ENCODE results near the gene MAT1A.

Gene MAT1A

DNA sequence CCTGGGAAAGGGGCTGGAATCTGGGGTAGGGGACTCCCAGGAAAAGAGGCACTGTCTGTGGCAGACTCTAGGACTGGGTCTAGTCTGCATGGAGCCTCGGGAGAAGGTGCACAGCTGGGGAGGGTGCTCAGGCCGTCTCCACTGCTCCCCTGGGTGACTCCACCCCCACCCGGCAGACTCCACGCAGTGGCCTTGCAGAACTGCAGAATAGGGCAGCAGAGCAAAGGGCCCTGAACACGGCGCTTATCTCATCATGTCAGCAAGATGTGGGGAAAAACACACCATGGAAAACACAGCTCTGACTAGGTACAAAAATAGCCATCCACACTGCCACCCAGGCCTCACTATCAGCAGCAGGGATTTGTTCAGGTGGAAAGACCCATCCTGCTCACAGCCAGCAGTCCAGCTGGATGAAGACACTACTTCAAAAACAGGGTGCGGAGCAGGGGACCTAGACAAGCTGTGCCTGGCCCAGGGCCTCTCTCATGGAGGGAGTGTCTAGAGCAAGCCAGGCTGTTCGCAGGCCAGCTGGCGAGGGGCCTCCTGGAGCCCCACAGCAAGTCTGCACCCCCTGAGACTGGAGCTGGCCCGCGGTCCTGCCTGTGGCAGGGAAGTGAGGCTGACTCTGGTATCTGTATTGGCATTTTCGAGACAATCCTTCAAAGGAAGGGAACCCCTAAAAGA, 11.7 kb downstream of the MAT1A start:
- no peak for DNase-seq (ENCODE audit: low read depth)
- TF ChIP-seq CTCF (IDR thresholded peaks at IDR 0.05; ENCODE audit: low read depth, low read length, missing control alignments) = no peak
- H3K4me3 ChIP-seq (ENCODE audit: low read depth, low read length) = no peak overlapping the region

DNA sequence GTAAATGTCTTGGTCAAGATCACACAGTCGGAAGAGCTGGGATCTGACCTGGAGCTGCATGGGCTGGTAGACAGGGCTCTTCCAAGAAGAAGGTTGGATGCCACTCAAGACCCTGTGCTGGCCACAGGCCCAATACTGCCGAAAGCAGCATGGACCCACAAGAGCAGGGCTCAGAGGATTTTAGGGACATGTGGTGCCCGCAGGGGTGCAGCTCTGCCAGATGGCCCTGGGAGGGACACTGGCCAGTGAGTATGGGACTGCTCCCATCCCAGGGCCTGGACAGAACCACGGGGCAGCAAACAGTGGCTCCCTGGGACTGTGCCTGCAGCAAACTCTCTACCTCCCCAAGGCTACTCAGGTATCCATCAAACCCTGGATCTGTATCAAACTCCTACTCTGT, 12.4 kb downstream of the MAT1A start:
- no peak for DNase-seq (ENCODE audit: low read depth)
- no peak overlapping the region for H3K4me3 ChIP-seq (ENCODE audit: low read depth, low read length)
- TF ChIP-seq CTCF (IDR thresholded peaks at IDR 0.05; ENCODE audit: low read depth, low read length, missing control alignments) = no peak

- DNase-seq (ENCODE audit: low read depth) = no peak
- H3K4me3 ChIP-seq (ENCODE audit: low read depth, low read length) = no peak overlapping the region
- no peak for TF ChIP-seq CTCF (IDR thresholded peaks at IDR 0.05; ENCODE audit: low read depth, low read length, missing control alignments)
Measured at GRCh38 chr10:80276335-80276734, 13.1 kb downstream of the MAT1A start.

DNA sequence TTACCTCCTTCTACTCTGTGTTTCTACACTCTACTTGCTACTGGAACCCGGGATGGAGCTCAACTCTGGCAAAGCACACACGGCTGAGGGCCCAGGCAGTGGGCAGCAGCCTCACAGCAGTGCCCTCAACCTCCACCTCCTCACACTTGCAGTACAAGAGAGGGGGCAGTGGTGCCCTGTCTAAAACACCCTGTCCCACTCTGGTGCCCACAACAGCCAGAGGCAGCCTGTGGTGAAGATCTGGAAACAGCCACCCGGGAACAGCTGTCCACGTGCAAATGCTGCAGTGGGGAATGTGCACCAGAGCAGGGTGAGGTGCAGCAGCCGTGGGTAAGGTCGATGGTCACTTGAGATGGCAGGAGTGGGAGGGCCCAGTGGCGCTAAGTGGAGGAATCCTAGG, 13.7 kb downstream of the MAT1A start:
- H3K4me3 ChIP-seq (ENCODE audit: low read depth, low read length) = no peak overlapping the region
- TF ChIP-seq CTCF (IDR thresholded peaks at IDR 0.05; ENCODE audit: low read depth, low read length, missing control alignments) = no peak
- no peak for DNase-seq (ENCODE audit: low read depth)

DNA sequence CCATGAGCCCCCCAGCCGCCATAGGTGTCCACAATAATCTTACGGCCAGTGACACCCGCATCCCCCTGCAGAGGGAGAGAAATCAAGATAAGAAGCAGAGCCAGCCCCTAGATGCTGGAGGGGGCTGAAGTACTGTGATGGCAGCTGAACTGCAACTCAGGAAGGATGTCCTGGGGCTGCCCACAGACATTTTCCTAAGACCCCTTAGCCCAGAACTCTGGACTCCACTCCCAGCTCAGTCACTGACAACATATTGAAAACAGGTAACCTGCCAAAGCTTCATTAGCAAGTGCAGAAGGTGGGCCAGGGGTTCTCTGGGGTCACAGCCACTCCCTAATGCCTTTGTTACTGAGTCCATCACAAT, 14.3 kb downstream of the MAT1A start:
- TF ChIP-seq CTCF (IDR thresholded peaks at IDR 0.05; ENCODE audit: low read depth, low read length, missing control alignments) = no peak
- no peak overlapping the region for H3K4me3 ChIP-seq (ENCODE audit: low read depth, low read length)
- no peak for DNase-seq (ENCODE audit: low read depth)

DNA sequence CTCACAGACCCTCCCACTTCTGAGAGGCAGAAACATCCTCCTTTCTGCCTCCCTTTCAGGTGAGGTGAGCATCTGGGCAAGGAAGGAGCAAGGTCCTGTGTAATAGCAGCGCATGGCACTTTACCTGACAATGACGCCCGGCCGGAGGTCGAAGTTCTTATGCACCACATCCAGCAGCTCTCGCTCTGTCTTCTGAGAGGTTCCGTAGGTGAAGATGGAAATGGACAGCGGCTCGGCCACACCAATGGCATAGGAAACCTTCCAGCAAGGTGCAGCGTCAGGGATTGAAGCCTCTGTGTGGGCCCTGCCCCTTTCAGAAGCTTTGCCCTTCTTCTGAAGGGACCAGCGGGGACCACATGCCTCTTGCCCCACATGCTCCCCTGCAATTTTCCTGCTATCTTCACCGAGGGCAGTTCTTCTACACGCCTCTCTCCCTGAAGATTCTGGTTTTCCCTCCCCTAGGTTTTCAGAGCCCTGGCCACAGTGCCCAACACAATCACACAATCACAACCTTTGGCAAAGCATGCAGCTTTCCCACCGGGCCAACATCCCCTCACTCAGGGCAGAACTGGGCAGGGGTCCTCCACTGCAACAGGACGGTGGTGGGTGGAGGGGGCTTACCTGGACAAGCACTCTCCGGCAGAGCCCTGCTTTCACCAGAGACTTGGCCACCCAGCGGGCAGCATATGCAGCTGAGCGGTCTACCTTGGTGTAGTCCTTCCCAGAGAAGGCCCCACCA, 14.9 kb downstream of the MAT1A start:
- no peak for TF ChIP-seq CTCF (IDR thresholded peaks at IDR 0.05; ENCODE audit: low read depth, low read length, missing control alignments)
- DNase-seq (ENCODE audit: low read depth) = no peak

More for the DNA sequence above, 14.9 kb downstream of the MAT1A start:
- H3K4me3 ChIP-seq (ENCODE audit: low read depth, low read length) = no peak overlapping the region

Measured in GM12864 (cell line).